B cell (primary cell): ENCODE data around the gene ERBB2. TPM values are rescaled to one million over a fixed set of nuclear protein-coding genes. Genes with fewer than 3 reads are reported as not detected.

Experiments
- ATAC-seq: fragments of 200-7000 bp; cut with Tn5 transposase; one replicate; pipeline ENCODE4 v1.10.0; 2021; ENCODE audit warnings: low read depth, mild to moderate bottlenecking, moderate number of reproducible peaks, moderate library complexity
- CTCF ChIA-PET: fragments of 350-600 bp; sonication (Branson Sonifier 250); formaldehyde crosslinking; loops from one replicate; lab custom pipeline; 2021; ENCODE audit warnings: antibody characterized with exemption, inconsistent platforms; lab: Charles Lee
- POLR2A ChIA-PET: fragments of 350-600 bp; sonication (Branson Sonifier 250); formaldehyde crosslinking; loops from one replicate; lab custom pipeline; 2021; ENCODE audit warnings: antibody characterized with exemption; lab: Charles Lee
- DNase-seq: peaks from one replicate; pipeline ENCODE4 v3.0.0; 2013
- H2AFZ ChIP-seq: 2 replicates; pipeline ENCODE4 v1.6.1; 2012; ENCODE audit warnings: mild to moderate bottlenecking, low read depth, low read length; ENCODE audit not compliant: insufficient read depth, poor library complexity, severe bottlenecking
- H3K27ac ChIP-seq, 2 donors: 1 replicate in 1 of 2; 2 replicates in 1 of 2; pipeline ENCODE4 v1.5.1; 2012 to 2013; ENCODE audit warnings: low read length in 2 of 2, mild to moderate bottlenecking in 2 of 2, moderate library complexity in 1 of 2
- H3K27me3 ChIP-seq, 4 experiments: fragments of 200-600 bp in 1 of 4; sonication (generic) in 1 of 4; replicated peaks in 1 of 4; 1 replicate in 2 of 4; 2 replicates in 2 of 4; pipeline versions ENCODE4 v1.6.1 to v1.7.0; 2013 to 2016; ENCODE audit warnings: low read length in 3 of 4, mild to moderate bottlenecking in 2 of 4, mixed read lengths in 1 of 4, moderate library complexity in 1 of 4; ENCODE audit not compliant: insufficient read depth in 4 of 4, control insufficient read depth in 3 of 4; ENCODE audit errors: control extremely low read depth in 1 of 4
- H3K36me3 ChIP-seq, 2 experiments: replicated peaks in 1 of 2; 1 replicate in 1 of 2; 2 replicates in 1 of 2; pipeline versions ENCODE4 v1.6.1 to v1.7.1; 2013; ENCODE audit warnings: low read length in 1 of 2; ENCODE audit not compliant: insufficient read depth in 2 of 2, control insufficient read depth in 1 of 2; ENCODE audit errors: control extremely low read depth in 1 of 2, extremely low read depth in 1 of 2
- H3K4me1 ChIP-seq, 2 donors: fragments of 200-600 bp in 1 of 2; sonication (generic) in 1 of 2; 1 replicate in 1 of 2; 2 replicates in 1 of 2; pipeline versions ENCODE4 v1.5.1 to v1.6.1; 2013 to 2017; ENCODE audit warnings: low read length in 2 of 2; ENCODE audit not compliant: control insufficient read depth in 2 of 2, insufficient read depth in 2 of 2
- H3K4me2 ChIP-seq: replicated peaks from 2 replicates; pipeline ENCODE3; 2012; ENCODE audit warnings: mild to moderate bottlenecking, low read depth, low read length; ENCODE audit not compliant: poor library complexity, severe bottlenecking
- H3K4me3 ChIP-seq, 5 experiments: fragments of 200-600 bp in 1 of 5; sonication (generic) in 1 of 5; 1 replicate in 3 of 5; 2 replicates in 2 of 5; pipeline versions ENCODE4 v1.5.1 to v1.7.0; 2011 to 2016; ENCODE audit warnings: low read length in 4 of 5, mild to moderate bottlenecking in 4 of 5, low read depth in 2 of 5, control low read depth in 1 of 5, moderate library complexity in 1 of 5; ENCODE audit not compliant: insufficient read depth in 1 of 5; ENCODE audit errors: control extremely low read depth in 1 of 5, extremely low read depth in 1 of 5
- H3K79me2 ChIP-seq: fragments of 200-600 bp; sonication (generic); one replicate; pipeline ENCODE4 v1.6.0; 2016; ENCODE audit warnings: low read length; ENCODE audit not compliant: control insufficient read depth, insufficient read depth
- H3K9ac ChIP-seq: fragments of 200-600 bp; sonication (generic); 2 replicates; pipeline ENCODE4 v1.6.1; 2017; ENCODE audit warnings: mild to moderate bottlenecking, low read length, moderate library complexity
- H3K9me3 ChIP-seq, 3 donors: one replicate each; pipeline versions ENCODE4 v1.6.1 to v1.7.1; 2013; ENCODE audit warnings: low read length in 2 of 3; ENCODE audit not compliant: control insufficient read depth in 2 of 3, insufficient read depth in 1 of 3; ENCODE audit errors: control extremely low read depth in 1 of 3
- H4K20me1 ChIP-seq: 2 replicates; pipeline ENCODE4 v1.6.0; 2012; ENCODE audit warnings: mild to moderate bottlenecking, low read length; ENCODE audit not compliant: insufficient read depth, control insufficient read depth, poor library complexity, severe bottlenecking
- H3K27ac Mint-ChIP-seq: one replicate; pipeline ENCODE4 v1.8.0; 2021; ENCODE audit warnings: mixed read lengths
- H3K27me3 Mint-ChIP-seq: one replicate; pipeline ENCODE4 v1.8.0; 2021; ENCODE audit warnings: mixed read lengths
- H3K4me1 Mint-ChIP-seq: one replicate; pipeline ENCODE4 v1.8.0; 2021; ENCODE audit warnings: mixed read lengths
- H3K4me3 Mint-ChIP-seq: one replicate; pipeline ENCODE4 v1.8.0; 2021; ENCODE audit warnings: mixed read lengths
- H3K9me3 Mint-ChIP-seq: one replicate; pipeline ENCODE4 v1.8.0; 2022; ENCODE audit warnings: mixed read lengths; ENCODE audit not compliant: insufficient read depth
- CTCF ChIP-seq: fragments of 200-600 bp; IDR thresholded peaks from one replicate; pipeline ENCODE4 v1.8.0; 2022; ENCODE audit warnings: antibody characterized with exemption, mild to moderate bottlenecking
- EZH2 ChIP-seq: IDR thresholded peaks from 2 replicates; pipeline ENCODE4 v1.6.1; 2012; ENCODE audit warnings: borderline replicate concordance, low read depth, mild to moderate bottlenecking, moderate library complexity, low read length; ENCODE audit not compliant: insufficient read depth, poor library complexity, severe bottlenecking
- WGBS: methylation state at CpG from one replicate; pipeline ENCODE4 v1.1.5; 2013; ENCODE audit warnings: missing lambda C conversion rate; ENCODE audit not compliant: insufficient coverage; 5-methylcytosine and 5-hydroxymethylcytosine counted together
- intact Hi-C: fragments of 100-400 bp; cut with micrococcal nuclease; formaldehyde crosslinking; loops from one replicate; pipeline ENCODE4 v1.10.0; 2022
- polyA plus RNA-seq: library from polyadenylated mRNA; depleted of rRNA; stranded (reverse); fragments of >200 nt; gene quantifications from 2 replicates; pipeline ENCODE4 v1.2.3, GENCODE V29; 2012
- total RNA-seq, 2 donors: library from RNA; stranded (reverse); fragments of 120-200 nt in 1 of 2; gene quantifications; 1 replicate in 1 of 2; 2 replicates in 1 of 2; pipeline versions ENCODE4 v1.2.3 to v1.2.4, GENCODE V29; 2013 to 2022

ERBB2 gene
- total and polyA plus RNA-seq, 2 donors (not counting 1 experiment from before 2014, with no cell fraction given): 3.2 to 8.4 TPM

- H3K27ac ChIP-seq: no peak overlapping the region
- no peak overlapping the region for H3K4me3 Mint-ChIP-seq
Observed at GRCh38 chr17:39684369-39685192, 15.3 kb upstream of the ERBB2 start.

More at GRCh38 chr17:39684369-39685192, 15.3 kb upstream of the ERBB2 start:
- TF ChIP-seq CTCF (no peak), EZH2 (no peak)
- CTCF ChIA-PET: interaction anchor here (0.9 to 1.4 kb wide), 2 partner anchors 8 to 12 kb away, joined by 3 to 6 read pairs; no protein-coding TSS in a partner anchor
- ATAC-seq (no peak), DNase-seq (no peak)
- intact Hi-C loops: loop anchor here (5.0 kb wide), 1 partner anchor 222 kb away; the partner anchor contains the start of gene CDK12
- WGBS: 94% methylated on average over 11 of the region's 12 CpGs
- peaks cover 35% of the 10 kb centered on the region for H3K4me1 Mint-ChIP-seq
- Histone ChIP-seq H3K4me3 (no peak overlapping the region), H4K20me1 (no peaks in the 10 kb centered on the region), H3K27me3 (no peaks in the 10 kb centered on the region), H2AFZ (no peak overlapping the region), H3K9ac (no peak overlapping the region), H3K36me3 (peaks cover 0 to 16% of the 10 kb centered on the region in 2 experiments), H3K9me3 (no peaks in the 10 kb centered on the region), H3K4me1 (peaks cover 26 to 33% of the 10 kb centered on the region in 2 donors), H3K79me2 (no peaks in the 10 kb centered on the region), H3K4me2 (no peak overlapping the region)
- POLR2A ChIA-PET: interaction anchor here (0.6 kb wide), 1 partner anchor 130 kb away, joined by 6 read pairs; no protein-coding TSS in a partner anchor
- H3K9me3 Mint-ChIP-seq: no peaks in the 10 kb centered on the region
- no peaks in the 10 kb centered on the region for H3K27me3 Mint-ChIP-seq
- H3K27ac Mint-ChIP-seq: no peak overlapping the region
